GM19023 (cell line): ENCODE results near the gene SPARC.

ENCODE experiments used
- ATAC-seq: cut with Tn5 transposase; IDR thresholded peaks from one replicate; pipeline ENCODE4 v1.9.1; 2021; ENCODE audit warnings: mild to moderate bottlenecking, moderate library complexity; ENCODE audit not compliant: unreplicated experiment

The SPARC gene

GRCh38 chr5:151628112-151628823 lies 58.4 kb downstream of the SPARC start:
- ATAC-seq: no peak

- ATAC-seq: no peak
Measured at GRCh38 chr5:151627650-151628049, 59.1 kb downstream of the SPARC start.

GRCh38 chr5:151625285-151625684 lies 61.4 kb downstream of the SPARC start:
- ATAC-seq: no peak

GRCh38 chr5:151624476-151624875 lies 62.2 kb downstream of the SPARC start:
- ATAC-seq: no peak

- ATAC-seq: no peak
Measured at GRCh38 chr5:151622367-151623088, 64.2 kb downstream of the SPARC start.

GRCh38 chr5:151620461-151620840 lies 66.3 kb downstream of the SPARC start:
- ATAC-seq: no peak

- no peak for ATAC-seq
Measured at GRCh38 chr5:151619812-151620460, 66.8 kb downstream of the SPARC start.

- ATAC-seq: no peak
Measured at GRCh38 chr5:151618907-151619306, 67.8 kb downstream of the SPARC start.

GRCh38 chr5:151617841-151618710 lies 68.6 kb downstream of the SPARC start:
- no peak for ATAC-seq

GRCh38 chr5:151617383-151617840 lies 69.3 kb downstream of the SPARC start:
- no peak for ATAC-seq

- no peak for ATAC-seq
Measured at GRCh38 chr5:151615431-151615830, 71.3 kb downstream of the SPARC start.

- ATAC-seq: no peak
Measured at GRCh38 chr5:151614565-151614964, 72.2 kb downstream of the SPARC start.

- ATAC-seq: peak; percentile 76
Measured at GRCh38 chr5:151612689-151613427, 73.9 kb downstream of the SPARC start.

- ATAC-seq: no peak
Measured at GRCh38 chr5:151611127-151611775, 75.5 kb downstream of the SPARC start.
